Measurements from ENCODE around the gene CPLX1.

CPLX1 gene

GRCh38 chr4:768076-768475, 57.9 kb downstream of the CPLX1 start:
- no peak for TF ChIP-seq CTCF (IDR thresholded peaks at IDR 0.05)

GRCh38 chr4:766559-767283, 59.2 kb downstream of the CPLX1 start:
- TF ChIP-seq CTCF (IDR thresholded peaks at IDR 0.05), result no peak
- H3K4me3 Mint-ChIP-seq, result no peak overlapping the region
- H3K27ac Mint-ChIP-seq, result peak overlapping the region; percentile 28
- H3K9me3 Mint-ChIP-seq, result peaks cover 57% of the 10 kb centered on the region
- H3K27me3 Mint-ChIP-seq (ENCODE audit: low read depth, poor library complexity), result peaks cover 3% of the 10 kb centered on the region
- DNase-seq, result no peak
- peaks cover 9% of the 10 kb centered on the region for H3K4me1 Mint-ChIP-seq
- peaks cover 94% of the 10 kb centered on the region for H3K36me3 Mint-ChIP-seq (ENCODE audit: low read depth)

More at GRCh38 chr4:768076-768475, 57.9 kb downstream of the CPLX1 start:
- H3K27ac Mint-ChIP-seq, result peak overlapping the region; percentile 87
- peaks cover 46% of the 10 kb centered on the region for H3K9me3 Mint-ChIP-seq
- H3K27me3 Mint-ChIP-seq (ENCODE audit: low read depth, poor library complexity), result peaks cover under 1% of the 10 kb centered on the region
- DNase-seq, result no peak
- peaks cover 9% of the 10 kb centered on the region for H3K4me1 Mint-ChIP-seq
- peaks cover 86% of the 10 kb centered on the region for H3K36me3 Mint-ChIP-seq (ENCODE audit: low read depth)
- H3K4me3 Mint-ChIP-seq, result no peak overlapping the region

- Mint-ChIP-seq H3K36me3 (ENCODE audit: low read depth) (peaks cover 95% of the 10 kb centered on the region), H3K27me3 (ENCODE audit: low read depth, poor library complexity) (peaks cover 3% of the 10 kb centered on the region), H3K9me3 (peaks cover 63% of the 10 kb centered on the region), H3K27ac (peak overlapping the region; percentile 90), H3K4me1 (peaks cover 9% of the 10 kb centered on the region), H3K4me3 (no peak overlapping the region)
- no peak for DNase-seq
- no peak for TF ChIP-seq CTCF (IDR thresholded peaks at IDR 0.05)
Observed at GRCh38 chr4:766152-766515, 59.8 kb downstream of the CPLX1 start.

GRCh38 chr4:764405-765169, 61.3 kb downstream of the CPLX1 start:
- H3K4me1 Mint-ChIP-seq, result peaks cover 15% of the 10 kb centered on the region
- H3K4me3 Mint-ChIP-seq, result no peak overlapping the region
- peaks cover 3% of the 10 kb centered on the region for H3K27me3 Mint-ChIP-seq (ENCODE audit: low read depth, poor library complexity)
- H3K27ac Mint-ChIP-seq, result peak overlapping the region; percentile 54
- H3K9me3 Mint-ChIP-seq, result peaks cover 71% of the 10 kb centered on the region
- DNase-seq, result no peak
- TF ChIP-seq CTCF (IDR thresholded peaks at IDR 0.05), result no peak
- peaks cover 99% of the 10 kb centered on the region for H3K36me3 Mint-ChIP-seq (ENCODE audit: low read depth)

- Mint-ChIP-seq H3K36me3 (ENCODE audit: low read depth) (peaks cover 93% of the 10 kb centered on the region), H3K27ac (no peak overlapping the region)
- DNase-seq, result no peak
Observed at GRCh38 chr4:763922-764321, 62.0 kb downstream of the CPLX1 start.

More at GRCh38 chr4:763922-764321, 62.0 kb downstream of the CPLX1 start:
- H3K9me3 Mint-ChIP-seq, result peaks cover 67% of the 10 kb centered on the region
- no peak overlapping the region for H3K4me3 Mint-ChIP-seq
- peaks cover 3% of the 10 kb centered on the region for H3K27me3 Mint-ChIP-seq (ENCODE audit: low read depth, poor library complexity)
- peaks cover 15% of the 10 kb centered on the region for H3K4me1 Mint-ChIP-seq
- TF ChIP-seq CTCF (IDR thresholded peaks at IDR 0.05), result no peak
